B cell (primary cell): ENCODE measurements around the gene EPHB4. TPM values are rescaled to one million over a fixed set of nuclear protein-coding genes. Genes with fewer than 3 reads are reported as not detected.
"Not testable (repeated sequence)": the region's sequence is repeated elsewhere in the genome, so short reads cannot be mapped to it uniquely, and the experiment has no call there.

Experiments used
- ATAC-seq: fragments of 200-7000 bp; cut with Tn5 transposase; one replicate; pipeline ENCODE4 v1.10.0; 2021; ENCODE audit warnings: low read depth, mild to moderate bottlenecking, moderate number of reproducible peaks, moderate library complexity
- CTCF ChIA-PET: fragments of 350-600 bp; sonication (Branson Sonifier 250); formaldehyde crosslinking; loops from one replicate; lab custom pipeline; 2021; ENCODE audit warnings: antibody characterized with exemption, inconsistent platforms; lab: Charles Lee
- POLR2A ChIA-PET: fragments of 350-600 bp; sonication (Branson Sonifier 250); formaldehyde crosslinking; loops from one replicate; lab custom pipeline; 2021; ENCODE audit warnings: antibody characterized with exemption; lab: Charles Lee
- DNase-seq: peaks from one replicate; pipeline ENCODE4 v3.0.0; 2013
- H2AFZ ChIP-seq: 2 replicates; pipeline ENCODE4 v1.6.1; 2012; ENCODE audit warnings: mild to moderate bottlenecking, low read depth, low read length; ENCODE audit not compliant: insufficient read depth, poor library complexity, severe bottlenecking
- H3K27ac ChIP-seq, 2 donors: 1 replicate in 1 of 2; 2 replicates in 1 of 2; pipeline ENCODE4 v1.5.1; 2012 to 2013; ENCODE audit warnings: low read length in 2 of 2, mild to moderate bottlenecking in 2 of 2, moderate library complexity in 1 of 2
- H3K27me3 ChIP-seq, 4 experiments: fragments of 200-600 bp in 1 of 4; sonication (generic) in 1 of 4; replicated peaks in 1 of 4; 1 replicate in 2 of 4; 2 replicates in 2 of 4; pipeline versions ENCODE4 v1.6.1 to v1.7.0; 2013 to 2016; ENCODE audit warnings: low read length in 3 of 4, mild to moderate bottlenecking in 2 of 4, mixed read lengths in 1 of 4, moderate library complexity in 1 of 4; ENCODE audit not compliant: insufficient read depth in 4 of 4, control insufficient read depth in 3 of 4; ENCODE audit errors: control extremely low read depth in 1 of 4
- H3K36me3 ChIP-seq, 2 experiments: replicated peaks in 1 of 2; 1 replicate in 1 of 2; 2 replicates in 1 of 2; pipeline versions ENCODE4 v1.6.1 to v1.7.1; 2013; ENCODE audit warnings: low read length in 1 of 2; ENCODE audit not compliant: insufficient read depth in 2 of 2, control insufficient read depth in 1 of 2; ENCODE audit errors: control extremely low read depth in 1 of 2, extremely low read depth in 1 of 2
- H3K4me1 ChIP-seq, 2 donors: fragments of 200-600 bp in 1 of 2; sonication (generic) in 1 of 2; 1 replicate in 1 of 2; 2 replicates in 1 of 2; pipeline versions ENCODE4 v1.5.1 to v1.6.1; 2013 to 2017; ENCODE audit warnings: low read length in 2 of 2; ENCODE audit not compliant: control insufficient read depth in 2 of 2, insufficient read depth in 2 of 2
- H3K4me2 ChIP-seq: replicated peaks from 2 replicates; pipeline ENCODE3; 2012; ENCODE audit warnings: mild to moderate bottlenecking, low read depth, low read length; ENCODE audit not compliant: poor library complexity, severe bottlenecking
- H3K4me3 ChIP-seq, 5 experiments: fragments of 200-600 bp in 1 of 5; sonication (generic) in 1 of 5; 1 replicate in 3 of 5; 2 replicates in 2 of 5; pipeline versions ENCODE4 v1.5.1 to v1.7.0; 2011 to 2016; ENCODE audit warnings: low read length in 4 of 5, mild to moderate bottlenecking in 4 of 5, low read depth in 2 of 5, control low read depth in 1 of 5, moderate library complexity in 1 of 5; ENCODE audit not compliant: insufficient read depth in 1 of 5; ENCODE audit errors: control extremely low read depth in 1 of 5, extremely low read depth in 1 of 5
- H3K79me2 ChIP-seq: fragments of 200-600 bp; sonication (generic); one replicate; pipeline ENCODE4 v1.6.0; 2016; ENCODE audit warnings: low read length; ENCODE audit not compliant: control insufficient read depth, insufficient read depth
- H3K9ac ChIP-seq: fragments of 200-600 bp; sonication (generic); 2 replicates; pipeline ENCODE4 v1.6.1; 2017; ENCODE audit warnings: mild to moderate bottlenecking, low read length, moderate library complexity
- H3K9me3 ChIP-seq, 3 donors: one replicate each; pipeline versions ENCODE4 v1.6.1 to v1.7.1; 2013; ENCODE audit warnings: low read length in 2 of 3; ENCODE audit not compliant: control insufficient read depth in 2 of 3, insufficient read depth in 1 of 3; ENCODE audit errors: control extremely low read depth in 1 of 3
- H4K20me1 ChIP-seq: 2 replicates; pipeline ENCODE4 v1.6.0; 2012; ENCODE audit warnings: mild to moderate bottlenecking, low read length; ENCODE audit not compliant: insufficient read depth, control insufficient read depth, poor library complexity, severe bottlenecking
- H3K27ac Mint-ChIP-seq: one replicate; pipeline ENCODE4 v1.8.0; 2021; ENCODE audit warnings: mixed read lengths
- H3K27me3 Mint-ChIP-seq: one replicate; pipeline ENCODE4 v1.8.0; 2021; ENCODE audit warnings: mixed read lengths
- H3K4me1 Mint-ChIP-seq: one replicate; pipeline ENCODE4 v1.8.0; 2021; ENCODE audit warnings: mixed read lengths
- H3K4me3 Mint-ChIP-seq: one replicate; pipeline ENCODE4 v1.8.0; 2021; ENCODE audit warnings: mixed read lengths
- H3K9me3 Mint-ChIP-seq: one replicate; pipeline ENCODE4 v1.8.0; 2022; ENCODE audit warnings: mixed read lengths; ENCODE audit not compliant: insufficient read depth
- CTCF ChIP-seq: fragments of 200-600 bp; IDR thresholded peaks from one replicate; pipeline ENCODE4 v1.8.0; 2022; ENCODE audit warnings: antibody characterized with exemption, mild to moderate bottlenecking
- EZH2 ChIP-seq: IDR thresholded peaks from 2 replicates; pipeline ENCODE4 v1.6.1; 2012; ENCODE audit warnings: borderline replicate concordance, low read depth, mild to moderate bottlenecking, moderate library complexity, low read length; ENCODE audit not compliant: insufficient read depth, poor library complexity, severe bottlenecking
- WGBS: methylation state at CpG from one replicate; pipeline ENCODE4 v1.1.5; 2013; ENCODE audit warnings: missing lambda C conversion rate; ENCODE audit not compliant: insufficient coverage; 5-methylcytosine and 5-hydroxymethylcytosine counted together
- intact Hi-C: fragments of 100-400 bp; cut with micrococcal nuclease; formaldehyde crosslinking; loops from one replicate; pipeline ENCODE4 v1.10.0; 2022
- polyA plus RNA-seq: library from polyadenylated mRNA; depleted of rRNA; stranded (reverse); fragments of >200 nt; gene quantifications from 2 replicates; pipeline ENCODE4 v1.2.3, GENCODE V29; 2012
- total RNA-seq, 2 donors: library from RNA; stranded (reverse); fragments of 120-200 nt in 1 of 2; gene quantifications; 1 replicate in 1 of 2; 2 replicates in 1 of 2; pipeline versions ENCODE4 v1.2.3 to v1.2.4, GENCODE V29; 2013 to 2022

EPHB4 gene
- total and polyA plus RNA-seq, 2 donors (not counting 1 experiment from before 2014, with no cell fraction given): 3.9 to 12.0 TPM

- WGBS: 93% methylated on average over 3 of the region's 5 CpGs
- DNase-seq: no peak
- H2AFZ ChIP-seq: no peak overlapping the region
- H3K79me2 ChIP-seq: no peaks in the 10 kb centered on the region
- no peaks in the 10 kb centered on the region for H3K27me3 ChIP-seq
- H4K20me1 ChIP-seq: no peaks in the 10 kb centered on the region
- intact Hi-C loops: no loop called here
- no peak for ATAC-seq
- peaks cover 6 to 7% of the 10 kb centered on the region in 2 donors for H3K4me1 ChIP-seq
- H3K27ac ChIP-seq: no peak overlapping the region
- no peak overlapping the region for H3K4me2 ChIP-seq
- Mint-ChIP-seq H3K4me1 (peaks cover 7% of the 10 kb centered on the region), H3K9me3 (no peaks in the 10 kb centered on the region), H3K27ac (no peak overlapping the region), H3K4me3 (no peak overlapping the region), H3K27me3 (no peaks in the 10 kb centered on the region)
- no peaks in the 10 kb centered on the region for H3K36me3 ChIP-seq
- no peak overlapping the region for H3K9ac ChIP-seq
- POLR2A ChIA-PET: no interaction called here
- CTCF ChIA-PET: interaction anchor here (11.0 kb wide), 1 partner anchor 44 kb away, joined by 111 read pairs; the partner anchor contains the start of gene SLC12A9
- no peaks in the 10 kb centered on the region for H3K9me3 ChIP-seq
- no peak overlapping the region for H3K4me3 ChIP-seq
- TF ChIP-seq CTCF (no peak), EZH2 (no peak)
Measured at GRCh38 chr7:100808354-100808875, 18.9 kb downstream of the EPHB4 start.

GRCh38 chr7:100806883-100807282 is 20.4 kb downstream of the EPHB4 start:
- H3K4me2 ChIP-seq, H3K4me3 ChIP-seq, H3K9ac ChIP-seq, H3K36me3 ChIP-seq, H3K27ac Mint-ChIP-seq, H3K27me3 Mint-ChIP-seq, H3K27ac ChIP-seq, POLR2A ChIA-PET, DNase-seq, ATAC-seq, H3K9me3 ChIP-seq, H3K9me3 Mint-ChIP-seq, H3K79me2 ChIP-seq, H3K27me3 ChIP-seq, intact Hi-C loops, H4K20me1 ChIP-seq, H3K4me3 Mint-ChIP-seq, H2AFZ ChIP-seq: not testable (repeated sequence)
- 98% methylated on average over 5 of the region's 6 CpGs for WGBS
- H3K4me1 ChIP-seq: peaks cover 16 to 22% of the 10 kb centered on the region in 2 donors
- CTCF ChIA-PET: interaction anchor here (11.0 kb wide), 1 partner anchor 45 kb away, joined by 111 read pairs; the partner anchor contains the start of gene SLC12A9
- H3K4me1 Mint-ChIP-seq: peaks cover 19% of the 10 kb centered on the region
